B cell (primary cell): Measurements from ENCODE around the gene CHCHD3. TPM values are rescaled to one million over a fixed set of nuclear protein-coding genes. Genes with fewer than 3 reads are reported as not detected.

Source experiments
- ATAC-seq: fragments of 200-7000 bp; cut with Tn5 transposase; one replicate; pipeline ENCODE4 v1.10.0; 2021; ENCODE audit warnings: low read depth, mild to moderate bottlenecking, moderate number of reproducible peaks, moderate library complexity
- CTCF ChIA-PET: fragments of 350-600 bp; sonication (Branson Sonifier 250); formaldehyde crosslinking; loops from one replicate; lab custom pipeline; 2021; ENCODE audit warnings: antibody characterized with exemption, inconsistent platforms; lab: Charles Lee
- POLR2A ChIA-PET: fragments of 350-600 bp; sonication (Branson Sonifier 250); formaldehyde crosslinking; loops from one replicate; lab custom pipeline; 2021; ENCODE audit warnings: antibody characterized with exemption; lab: Charles Lee
- DNase-seq: peaks from one replicate; pipeline ENCODE4 v3.0.0; 2013
- H2AFZ ChIP-seq: 2 replicates; pipeline ENCODE4 v1.6.1; 2012; ENCODE audit warnings: mild to moderate bottlenecking, low read depth, low read length; ENCODE audit not compliant: insufficient read depth, poor library complexity, severe bottlenecking
- H3K27ac ChIP-seq, 2 donors: 1 replicate in 1 of 2; 2 replicates in 1 of 2; pipeline ENCODE4 v1.5.1; 2012 to 2013; ENCODE audit warnings: low read length in 2 of 2, mild to moderate bottlenecking in 2 of 2, moderate library complexity in 1 of 2
- H3K27me3 ChIP-seq, 4 experiments: fragments of 200-600 bp in 1 of 4; sonication (generic) in 1 of 4; replicated peaks in 1 of 4; 1 replicate in 2 of 4; 2 replicates in 2 of 4; pipeline versions ENCODE4 v1.6.1 to v1.7.0; 2013 to 2016; ENCODE audit warnings: low read length in 3 of 4, mild to moderate bottlenecking in 2 of 4, mixed read lengths in 1 of 4, moderate library complexity in 1 of 4; ENCODE audit not compliant: insufficient read depth in 4 of 4, control insufficient read depth in 3 of 4; ENCODE audit errors: control extremely low read depth in 1 of 4
- H3K36me3 ChIP-seq, 2 experiments: replicated peaks in 1 of 2; 1 replicate in 1 of 2; 2 replicates in 1 of 2; pipeline versions ENCODE4 v1.6.1 to v1.7.1; 2013; ENCODE audit warnings: low read length in 1 of 2; ENCODE audit not compliant: insufficient read depth in 2 of 2, control insufficient read depth in 1 of 2; ENCODE audit errors: control extremely low read depth in 1 of 2, extremely low read depth in 1 of 2
- H3K4me1 ChIP-seq, 2 donors: fragments of 200-600 bp in 1 of 2; sonication (generic) in 1 of 2; 1 replicate in 1 of 2; 2 replicates in 1 of 2; pipeline versions ENCODE4 v1.5.1 to v1.6.1; 2013 to 2017; ENCODE audit warnings: low read length in 2 of 2; ENCODE audit not compliant: control insufficient read depth in 2 of 2, insufficient read depth in 2 of 2
- H3K4me2 ChIP-seq: replicated peaks from 2 replicates; pipeline ENCODE3; 2012; ENCODE audit warnings: mild to moderate bottlenecking, low read depth, low read length; ENCODE audit not compliant: poor library complexity, severe bottlenecking
- H3K4me3 ChIP-seq, 5 experiments: fragments of 200-600 bp in 1 of 5; sonication (generic) in 1 of 5; 1 replicate in 3 of 5; 2 replicates in 2 of 5; pipeline versions ENCODE4 v1.5.1 to v1.7.0; 2011 to 2016; ENCODE audit warnings: low read length in 4 of 5, mild to moderate bottlenecking in 4 of 5, low read depth in 2 of 5, control low read depth in 1 of 5, moderate library complexity in 1 of 5; ENCODE audit not compliant: insufficient read depth in 1 of 5; ENCODE audit errors: control extremely low read depth in 1 of 5, extremely low read depth in 1 of 5
- H3K79me2 ChIP-seq: fragments of 200-600 bp; sonication (generic); one replicate; pipeline ENCODE4 v1.6.0; 2016; ENCODE audit warnings: low read length; ENCODE audit not compliant: control insufficient read depth, insufficient read depth
- H3K9ac ChIP-seq: fragments of 200-600 bp; sonication (generic); 2 replicates; pipeline ENCODE4 v1.6.1; 2017; ENCODE audit warnings: mild to moderate bottlenecking, low read length, moderate library complexity
- H3K9me3 ChIP-seq, 3 donors: one replicate each; pipeline versions ENCODE4 v1.6.1 to v1.7.1; 2013; ENCODE audit warnings: low read length in 2 of 3; ENCODE audit not compliant: control insufficient read depth in 2 of 3, insufficient read depth in 1 of 3; ENCODE audit errors: control extremely low read depth in 1 of 3
- H4K20me1 ChIP-seq: 2 replicates; pipeline ENCODE4 v1.6.0; 2012; ENCODE audit warnings: mild to moderate bottlenecking, low read length; ENCODE audit not compliant: insufficient read depth, control insufficient read depth, poor library complexity, severe bottlenecking
- H3K27ac Mint-ChIP-seq: one replicate; pipeline ENCODE4 v1.8.0; 2021; ENCODE audit warnings: mixed read lengths
- H3K27me3 Mint-ChIP-seq: one replicate; pipeline ENCODE4 v1.8.0; 2021; ENCODE audit warnings: mixed read lengths
- H3K4me1 Mint-ChIP-seq: one replicate; pipeline ENCODE4 v1.8.0; 2021; ENCODE audit warnings: mixed read lengths
- H3K4me3 Mint-ChIP-seq: one replicate; pipeline ENCODE4 v1.8.0; 2021; ENCODE audit warnings: mixed read lengths
- H3K9me3 Mint-ChIP-seq: one replicate; pipeline ENCODE4 v1.8.0; 2022; ENCODE audit warnings: mixed read lengths; ENCODE audit not compliant: insufficient read depth
- EZH2 ChIP-seq: IDR thresholded peaks from 2 replicates; pipeline ENCODE4 v1.6.1; 2012; ENCODE audit warnings: borderline replicate concordance, low read depth, mild to moderate bottlenecking, moderate library complexity, low read length; ENCODE audit not compliant: insufficient read depth, poor library complexity, severe bottlenecking
- WGBS: methylation state at CpG from one replicate; pipeline ENCODE4 v1.1.5; 2013; ENCODE audit warnings: missing lambda C conversion rate; ENCODE audit not compliant: insufficient coverage; 5-methylcytosine and 5-hydroxymethylcytosine counted together
- intact Hi-C: fragments of 100-400 bp; cut with micrococcal nuclease; formaldehyde crosslinking; loops from one replicate; pipeline ENCODE4 v1.10.0; 2022
- polyA plus RNA-seq: library from polyadenylated mRNA; depleted of rRNA; stranded (reverse); fragments of >200 nt; gene quantifications from 2 replicates; pipeline ENCODE4 v1.2.3, GENCODE V29; 2012
- total RNA-seq, 2 donors: library from RNA; stranded (reverse); fragments of 120-200 nt in 1 of 2; gene quantifications; 1 replicate in 1 of 2; 2 replicates in 1 of 2; pipeline versions ENCODE4 v1.2.3 to v1.2.4, GENCODE V29; 2013 to 2022
- TF ChIP-seq, protein P1 (sequence below): fragments of 200-600 bp; IDR thresholded peaks from one replicate; pipeline ENCODE4 v1.8.0; 2022; ENCODE audit warnings: antibody characterized with exemption, mild to moderate bottlenecking

The CHCHD3 gene
- total and polyA plus RNA-seq, 2 donors (not counting 1 experiment from before 2014, with no cell fraction given), result 20.1 to 38.4 TPM

DNA sequence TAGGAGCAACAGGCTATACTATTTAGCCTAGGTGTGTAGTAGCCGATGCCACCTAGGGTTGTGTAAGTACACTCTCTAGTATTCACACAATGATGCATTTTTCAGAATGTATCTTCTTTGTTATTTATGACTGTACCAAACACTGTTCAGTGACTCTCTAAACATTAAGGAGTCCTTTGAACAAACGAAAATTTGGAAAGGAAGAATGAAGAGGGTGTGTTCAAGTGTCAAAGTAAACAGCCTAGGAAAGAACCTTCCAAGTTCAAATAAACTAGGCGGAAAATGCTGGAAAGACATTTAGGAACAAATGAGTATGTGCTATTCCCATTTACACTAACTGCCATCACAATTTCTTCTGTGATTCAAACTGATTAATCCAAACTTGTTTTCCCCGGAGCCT lies 142.4 kb downstream of the CHCHD3 start:
- ChIA-PET POLR2A (no interaction called here), CTCF (no interaction called here)
- peaks cover 4% of the 10 kb centered on the region for H4K20me1 ChIP-seq
- TF ChIP-seq, protein P1, sequence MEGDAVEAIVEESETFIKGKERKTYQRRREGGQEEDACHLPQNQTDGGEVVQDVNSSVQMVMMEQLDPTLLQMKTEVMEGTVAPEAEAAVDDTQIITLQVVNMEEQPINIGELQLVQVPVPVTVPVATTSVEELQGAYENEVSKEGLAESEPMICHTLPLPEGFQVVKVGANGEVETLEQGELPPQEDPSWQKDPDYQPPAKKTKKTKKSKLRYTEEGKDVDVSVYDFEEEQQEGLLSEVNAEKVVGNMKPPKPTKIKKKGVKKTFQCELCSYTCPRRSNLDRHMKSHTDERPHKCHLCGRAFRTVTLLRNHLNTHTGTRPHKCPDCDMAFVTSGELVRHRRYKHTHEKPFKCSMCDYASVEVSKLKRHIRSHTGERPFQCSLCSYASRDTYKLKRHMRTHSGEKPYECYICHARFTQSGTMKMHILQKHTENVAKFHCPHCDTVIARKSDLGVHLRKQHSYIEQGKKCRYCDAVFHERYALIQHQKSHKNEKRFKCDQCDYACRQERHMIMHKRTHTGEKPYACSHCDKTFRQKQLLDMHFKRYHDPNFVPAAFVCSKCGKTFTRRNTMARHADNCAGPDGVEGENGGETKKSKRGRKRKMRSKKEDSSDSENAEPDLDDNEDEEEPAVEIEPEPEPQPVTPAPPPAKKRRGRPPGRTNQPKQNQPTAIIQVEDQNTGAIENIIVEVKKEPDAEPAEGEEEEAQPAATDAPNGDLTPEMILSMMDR, result no peak
- no peak for TF ChIP-seq EZH2
- H3K36me3 ChIP-seq, result no peaks in the 10 kb centered on the region
- no peak overlapping the region for H3K4me3 Mint-ChIP-seq
- ATAC-seq, result no peak
- H3K9me3 Mint-ChIP-seq, result no peaks in the 10 kb centered on the region
- H3K4me3 ChIP-seq, result no peak overlapping the region
- no peak overlapping the region for H3K4me2 ChIP-seq
- H3K27ac ChIP-seq, result no peak overlapping the region
- H3K9ac ChIP-seq, result no peak overlapping the region
- no peaks in the 10 kb centered on the region for H3K4me1 ChIP-seq
- no peaks in the 10 kb centered on the region for H3K79me2 ChIP-seq
- peaks cover 5% of the 10 kb centered on the region for H3K4me1 Mint-ChIP-seq
- WGBS, result 83% methylated on average over 1 of the region's 4 CpGs
- no peak overlapping the region for H3K27ac Mint-ChIP-seq
- peaks cover 0 to 9% (median 4%) of the 10 kb centered on the region in 3 donors for H3K9me3 ChIP-seq
- DNase-seq, result no peak
- H3K27me3 Mint-ChIP-seq, result no peaks in the 10 kb centered on the region
- H2AFZ ChIP-seq, result no peak overlapping the region
- intact Hi-C loops, result no loop called here
- H3K27me3 ChIP-seq, result no peaks in the 10 kb centered on the region

DNA sequence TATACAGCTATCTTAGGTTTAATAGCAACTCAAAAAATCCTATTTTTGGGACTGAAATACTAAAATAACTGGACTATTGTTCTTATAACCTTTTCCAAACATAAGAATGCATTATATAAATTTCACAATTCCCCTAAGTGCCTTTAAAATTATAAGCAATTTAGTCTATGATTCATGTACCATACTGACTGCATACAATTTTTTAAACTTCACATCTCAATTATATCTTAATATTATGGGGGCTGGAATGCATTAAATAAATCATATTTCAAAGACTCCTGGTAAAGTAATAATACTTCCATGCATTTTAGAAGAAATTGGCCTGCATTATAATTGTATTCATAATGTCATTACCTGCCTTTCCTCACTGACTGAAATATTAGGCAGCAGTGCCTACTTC lies 144.6 kb downstream of the CHCHD3 start:
- CTCF ChIA-PET, result no interaction called here
- POLR2A ChIA-PET, result no interaction called here

More for the DNA sequence above, 144.6 kb downstream of the CHCHD3 start:
- H3K9ac ChIP-seq, result no peak overlapping the region
- H2AFZ ChIP-seq, result no peak overlapping the region
- H3K4me3 Mint-ChIP-seq, result no peak overlapping the region
- H3K4me1 ChIP-seq, result no peaks in the 10 kb centered on the region
- no peak overlapping the region for H3K4me3 ChIP-seq
- ATAC-seq, result no peak
- H3K27ac ChIP-seq, result no peak overlapping the region
- intact Hi-C loops, result no loop called here
- no peak for TF ChIP-seq EZH2
- TF ChIP-seq, protein P1, result no peak
- no peak overlapping the region for H3K27ac Mint-ChIP-seq
- H3K27me3 Mint-ChIP-seq, result no peaks in the 10 kb centered on the region
- H3K9me3 ChIP-seq, result peaks cover 0 to 9% (median 4%) of the 10 kb centered on the region in 3 donors
- peaks cover 5% of the 10 kb centered on the region for H4K20me1 ChIP-seq
- no peaks in the 10 kb centered on the region for H3K36me3 ChIP-seq
- no peaks in the 10 kb centered on the region for H3K27me3 ChIP-seq
- DNase-seq, result no peak
- no peak overlapping the region for H3K4me2 ChIP-seq
- peaks cover 9% of the 10 kb centered on the region for H3K4me1 Mint-ChIP-seq
- no peaks in the 10 kb centered on the region for H3K9me3 Mint-ChIP-seq
- H3K79me2 ChIP-seq, result no peaks in the 10 kb centered on the region
